HCT116 (cell line): ENCODE results near the gene MESP2.

Experiments used
- CBX3 ChIP-seq: IDR thresholded peaks from 2 replicates; pipeline ENCODE4 v1.6.1; 2012; ENCODE audit warnings: low read depth
- CEBPB ChIP-seq: IDR thresholded peaks from 2 replicates; pipeline ENCODE4 v1.6.1; 2012; ENCODE audit warnings: low read depth
- CTCF ChIP-seq, 3 experiments: fragments of 200-600 bp in 1 of 3; sonication (generic) in 1 of 3; IDR thresholded peaks in 2 of 3; conservative IDR thresholded peaks in 1 of 3; 2 replicates each; pipeline ENCODE4 v1.5.1; 2012 to 2017; ENCODE audit warnings: low read depth in 2 of 3, low read length in 2 of 3, antibody characterized with exemption in 1 of 3, borderline replicate concordance in 1 of 3, control low read depth in 1 of 3, mild to moderate bottlenecking in 1 of 3, mixed read lengths in 1 of 3, mixed run types in 1 of 3, moderate library complexity in 1 of 3; ENCODE audit not compliant: insufficient read depth in 1 of 3
- EZH2 ChIP-seq: fragments of 200-600 bp; sonication (generic); IDR thresholded peaks from 2 replicates; pipeline ENCODE4 v1.6.1; 2017; ENCODE audit warnings: antibody characterized with exemption, mixed run types
- POLR2A ChIP-seq: IDR thresholded peaks from 2 replicates; pipeline ENCODE4 v1.7.0; 2011; ENCODE audit warnings: borderline replicate concordance; ENCODE audit not compliant: insufficient read depth, insufficient read length; ENCODE audit errors: extremely low read depth
- POLR2AphosphoS5 ChIP-seq: IDR thresholded peaks from 2 replicates; pipeline ENCODE4 v1.6.1; 2011; ENCODE audit warnings: mild to moderate bottlenecking, low read depth, low read length, moderate library complexity
- SIN3A ChIP-seq: IDR thresholded peaks from 2 replicates; pipeline ENCODE4 v1.6.1; 2012; ENCODE audit warnings: low read depth
- YY1 ChIP-seq: IDR thresholded peaks from 2 replicates; pipeline ENCODE4 v1.6.1; 2011; ENCODE audit warnings: low read length, low read depth, moderate library complexity, mild to moderate bottlenecking; ENCODE audit not compliant: insufficient replicate concordance; ENCODE audit errors: extremely low read depth

- TF ChIP-seq CTCF (IDR thresholded peaks at IDR 0.05 in 2 of 3, conservative IDR thresholded peaks at IDR 0.05 in 1 of 3; ENCODE audit: borderline replicate concordance in 1 of 3, insufficient read depth in 1 of 3, low read depth in 2 of 3, low read length in 2 of 3) (no peak), CEBPB (no peak), POLR2A (no peak), SIN3A (no peak), YY1 (no peak), EZH2 (no peak), CBX3 (no peak), POLR2AphosphoS5 (no peak)
Measured at GRCh38 chr15:89785064-89785773, 9.1 kb downstream of the MESP2 start.
